ELR (cell line): ENCODE data around the gene NUP58.

Experiments
- DNase-seq: peaks from one replicate; pipeline ENCODE4 v3.0.0-alpha.2; 2015; ENCODE audit warnings: low read depth

NUP58 gene, protein sequence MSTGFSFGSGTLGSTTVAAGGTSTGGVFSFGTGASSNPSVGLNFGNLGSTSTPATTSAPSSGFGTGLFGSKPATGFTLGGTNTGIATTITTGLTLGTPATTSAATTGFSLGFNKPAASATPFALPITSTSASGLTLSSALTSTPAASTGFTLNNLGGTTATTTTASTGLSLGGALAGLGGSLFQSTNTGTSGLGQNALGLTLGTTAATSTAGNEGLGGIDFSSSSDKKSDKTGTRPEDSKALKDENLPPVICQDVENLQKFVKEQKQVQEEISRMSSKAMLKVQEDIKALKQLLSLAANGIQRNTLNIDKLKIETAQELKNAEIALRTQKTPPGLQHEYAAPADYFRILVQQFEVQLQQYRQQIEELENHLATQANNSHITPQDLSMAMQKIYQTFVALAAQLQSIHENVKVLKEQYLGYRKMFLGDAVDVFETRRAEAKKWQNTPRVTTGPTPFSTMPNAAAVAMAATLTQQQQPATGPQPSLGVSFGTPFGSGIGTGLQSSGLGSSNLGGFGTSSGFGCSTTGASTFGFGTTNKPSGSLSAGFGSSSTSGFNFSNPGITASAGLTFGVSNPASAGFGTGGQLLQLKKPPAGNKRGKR

GRCh38 chr13:25301347-25302113, at the start of gene NUP58:
Gene NUP58 (plus strand): TSS chr13:25301625. CDS start chr13:25301774, 149 bp downstream.
- DNase-seq: peak; percentile 95

- no peak for DNase-seq
Measured at GRCh38 chr13:25252225-25252624, 49.2 kb upstream of the NUP58 start.

GRCh38 chr13:25252752-25253151, 48.7 kb upstream of the NUP58 start:
- DNase-seq: no peak

DNA sequence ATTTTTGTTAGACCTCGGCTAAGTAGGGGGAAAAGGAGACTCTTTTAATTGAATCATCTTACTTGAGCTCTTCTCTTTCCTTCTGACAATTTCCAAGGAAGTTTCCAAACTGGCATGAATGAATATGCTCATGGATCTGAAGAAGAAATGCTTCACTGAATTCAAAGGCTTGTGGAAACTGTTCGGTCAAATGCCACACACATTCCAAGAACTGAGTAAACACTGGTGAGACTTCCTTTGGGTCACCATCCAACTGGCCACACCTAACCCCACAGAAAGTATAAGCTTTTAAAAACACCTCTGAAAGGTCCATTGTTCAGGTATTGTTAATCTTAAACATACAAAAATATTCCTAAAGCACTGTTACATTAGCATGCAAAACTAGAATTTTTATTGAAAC, 47.7 kb upstream of the NUP58 start:
- no peak for DNase-seq

DNA sequence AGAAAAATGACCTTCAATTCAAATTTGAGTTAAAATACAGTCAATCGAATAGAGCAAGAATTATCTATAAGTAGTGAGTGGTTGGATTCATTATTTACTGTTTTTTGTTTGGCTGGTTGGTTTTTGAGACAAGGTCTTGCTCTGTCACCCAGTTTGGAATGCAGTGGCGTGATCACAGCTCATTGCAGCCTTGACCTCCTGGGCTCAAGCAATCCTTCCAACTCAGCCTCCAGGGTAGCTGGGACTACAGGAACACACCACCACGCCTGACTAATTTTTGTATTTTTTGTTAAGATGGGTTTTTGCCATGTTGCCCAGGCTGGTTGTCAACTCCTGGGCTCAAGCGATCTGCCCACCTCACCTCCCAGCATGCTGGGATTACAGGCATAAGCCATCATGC, 39.2 kb upstream of the NUP58 start:
- no peak for DNase-seq

GRCh38 chr13:25266706-25267105, 34.7 kb upstream of the NUP58 start:
- DNase-seq: no peak

DNA sequence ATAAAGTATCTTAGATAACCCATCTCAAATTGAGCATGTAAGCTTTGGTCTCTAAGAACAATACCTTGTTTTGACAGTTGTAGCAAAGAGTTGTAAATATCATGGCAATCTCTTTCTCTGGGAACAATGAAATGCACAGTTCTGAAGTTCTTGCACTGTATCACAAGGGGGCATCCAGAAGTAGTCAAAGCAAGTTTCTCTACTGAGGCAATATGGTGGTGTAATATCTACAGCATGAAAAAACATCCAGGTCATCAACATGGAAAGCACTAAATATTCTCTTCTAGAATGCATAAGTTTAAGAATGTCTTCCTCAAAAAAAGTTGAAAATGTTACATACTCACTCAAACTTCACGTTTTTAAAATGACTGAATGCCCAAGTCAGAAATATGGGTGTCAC, 33.7 kb upstream of the NUP58 start:
- DNase-seq: peak; percentile 37

DNA sequence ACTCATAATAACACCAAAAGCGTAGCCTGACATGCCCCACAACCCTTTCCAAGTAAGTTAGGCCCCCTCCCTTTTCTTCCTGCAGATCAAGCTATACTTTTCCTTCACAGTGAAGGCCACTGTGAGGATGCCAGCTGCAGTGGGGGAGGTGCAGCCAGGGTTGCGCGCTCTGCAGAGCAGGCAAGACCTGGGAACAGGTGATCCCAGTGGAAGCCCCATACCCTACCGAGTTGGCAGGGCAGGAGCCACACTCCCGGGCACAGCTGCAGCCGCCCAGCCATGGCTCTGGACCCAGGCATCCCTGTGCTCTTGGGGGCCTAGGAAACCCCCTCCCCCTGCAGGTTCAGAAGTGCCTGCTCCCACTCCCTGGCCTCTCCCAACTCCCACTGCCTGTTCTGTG, 32.9 kb upstream of the NUP58 start:
- no peak for DNase-seq

GRCh38 chr13:25276748-25277147, 24.7 kb upstream of the NUP58 start:
- peak; percentile 82 for DNase-seq

DNA sequence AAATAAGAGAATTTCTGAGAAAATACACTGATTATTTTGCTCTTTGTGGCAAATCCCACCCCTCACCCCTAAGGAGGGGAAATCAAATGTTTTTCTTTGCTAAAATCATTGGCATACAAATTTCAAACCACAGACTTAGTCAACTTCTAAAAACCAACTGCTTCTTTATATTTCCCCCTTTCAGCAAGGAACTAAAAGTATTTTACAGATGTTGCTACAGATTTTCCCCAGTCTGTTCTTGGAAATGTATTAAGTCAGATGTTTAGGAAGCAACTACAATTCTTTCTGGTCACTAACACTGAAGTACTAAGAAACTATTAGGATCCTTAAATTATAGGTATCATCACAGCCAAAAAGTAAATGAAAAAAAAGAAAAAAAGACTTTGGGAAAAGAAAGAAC, 21.0 kb upstream of the NUP58 start:
- no peak for DNase-seq

DNA sequence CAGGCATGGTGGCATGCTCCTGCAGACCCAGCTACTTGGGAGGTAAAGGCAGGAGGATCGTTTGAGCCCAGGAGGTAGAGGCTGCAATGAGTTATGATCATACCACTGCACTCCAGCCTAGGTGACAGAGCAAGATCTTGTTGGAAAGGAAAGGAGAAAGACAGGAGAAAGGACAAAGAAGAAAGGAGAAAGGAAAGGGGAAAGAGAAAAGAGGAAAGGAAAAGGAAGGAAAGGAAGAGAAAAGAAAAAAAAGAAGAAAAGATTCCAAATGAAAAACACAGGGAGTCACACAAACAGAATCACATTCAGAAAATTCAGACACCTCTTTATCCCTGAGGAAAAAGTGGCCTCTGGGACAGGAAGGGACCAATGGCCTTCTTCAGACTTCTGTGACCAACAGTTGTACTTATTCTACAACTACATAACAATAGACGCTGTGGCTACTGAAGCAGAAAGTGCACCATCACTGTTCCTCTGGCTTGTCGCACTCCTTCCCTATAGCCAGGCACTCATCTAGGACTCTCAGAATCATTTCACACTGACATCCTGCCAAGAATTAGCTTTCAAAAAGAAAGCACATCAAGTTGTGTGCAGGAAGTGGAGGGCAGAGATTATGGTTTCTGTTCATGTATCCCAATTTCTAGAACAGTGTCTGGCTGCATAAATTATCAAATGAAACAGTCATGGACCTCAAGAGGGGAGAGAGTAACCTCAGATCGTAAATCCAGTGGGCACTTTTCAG, 20.1 kb upstream of the NUP58 start:
- no peak for DNase-seq

- DNase-seq: no peak
Measured at GRCh38 chr13:25281935-25282332, 19.5 kb upstream of the NUP58 start.

DNA sequence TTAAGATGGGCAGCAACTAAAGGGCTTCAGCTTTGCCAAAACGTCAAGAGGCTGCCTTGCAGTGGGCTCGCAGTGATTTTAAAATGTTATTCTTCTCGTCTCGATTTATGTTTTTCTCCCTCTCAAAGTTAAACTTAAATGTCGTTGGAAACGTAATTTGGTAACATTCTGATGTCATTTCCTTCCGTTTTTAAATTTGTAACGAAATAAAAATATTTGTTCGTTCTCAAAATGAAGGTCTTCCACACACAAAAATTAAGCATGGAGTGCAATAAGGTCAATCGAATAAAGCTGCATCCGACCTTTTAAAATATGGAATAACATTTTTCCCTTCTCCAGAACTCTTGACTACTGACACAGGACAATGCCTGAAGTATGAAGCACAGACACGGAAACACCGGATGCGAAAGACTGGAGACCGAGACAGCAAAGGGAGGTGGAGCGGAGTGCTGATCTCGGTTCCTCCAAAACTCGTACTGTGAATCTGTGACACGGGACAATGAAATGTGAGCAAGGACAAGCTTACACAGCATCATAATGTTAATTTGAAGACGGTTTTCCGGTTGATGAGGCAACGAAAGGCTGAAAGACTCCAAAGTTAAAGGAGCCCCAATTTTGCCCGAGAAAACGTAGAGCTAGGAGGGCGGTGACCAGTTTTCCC, 15.0 kb upstream of the NUP58 start:
- DNase-seq: peak; percentile 72

DNA sequence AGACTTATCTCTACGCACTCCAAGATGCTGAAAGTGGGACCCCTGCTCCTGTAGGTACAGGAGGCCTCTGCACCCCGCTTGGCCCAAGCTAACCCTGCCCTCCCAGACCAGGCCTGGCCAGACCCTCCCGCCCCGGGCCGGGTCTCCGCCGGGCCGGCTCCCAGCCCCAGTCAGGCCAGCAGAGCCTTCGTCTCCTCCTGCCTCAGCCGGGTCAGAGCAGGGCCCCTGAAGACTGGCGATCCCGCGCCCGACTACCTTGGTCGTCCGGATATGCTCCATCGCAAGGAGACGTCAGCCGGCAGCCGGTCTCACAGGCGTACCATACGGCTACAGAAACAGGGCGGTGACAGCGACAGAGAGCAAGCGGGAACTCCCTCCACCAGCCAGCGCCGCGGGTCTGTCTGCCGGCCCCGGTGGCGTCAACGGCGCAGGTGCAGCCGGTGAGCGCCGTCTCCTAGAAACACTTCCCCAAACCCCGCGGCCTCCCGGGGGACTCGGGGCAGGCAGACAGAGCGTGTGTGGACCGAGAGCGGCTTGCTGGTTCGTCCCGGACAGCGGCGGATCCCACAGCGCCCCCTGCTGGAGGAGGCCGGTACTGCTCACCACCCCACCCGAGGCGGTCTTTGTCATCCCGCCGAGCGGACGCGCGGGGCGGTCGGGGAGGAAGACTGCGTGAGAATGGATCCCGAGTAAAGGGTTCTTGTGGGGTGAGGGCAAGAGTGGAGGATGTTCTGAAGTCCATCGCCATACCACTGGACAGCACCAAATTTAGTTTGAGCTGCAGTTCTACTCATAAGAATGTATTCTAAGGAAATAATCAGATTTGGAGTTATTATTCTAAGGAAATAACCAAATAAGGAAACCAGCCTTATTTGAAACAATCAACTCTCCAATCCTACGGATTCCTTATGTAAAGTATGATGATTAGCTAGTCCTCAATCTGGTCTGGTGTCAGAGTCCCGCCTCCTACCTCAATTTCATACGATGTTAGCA, 14.2 kb upstream of the NUP58 start, which contains the start of gene MTMR6:
Gene MTMR6, minus strand, starts transcription at position 520 of the 993 bp plus-strand sequence. Its CDS starts 241 bp downstream, at position 279.
- peak; percentile 84 for DNase-seq

DNA sequence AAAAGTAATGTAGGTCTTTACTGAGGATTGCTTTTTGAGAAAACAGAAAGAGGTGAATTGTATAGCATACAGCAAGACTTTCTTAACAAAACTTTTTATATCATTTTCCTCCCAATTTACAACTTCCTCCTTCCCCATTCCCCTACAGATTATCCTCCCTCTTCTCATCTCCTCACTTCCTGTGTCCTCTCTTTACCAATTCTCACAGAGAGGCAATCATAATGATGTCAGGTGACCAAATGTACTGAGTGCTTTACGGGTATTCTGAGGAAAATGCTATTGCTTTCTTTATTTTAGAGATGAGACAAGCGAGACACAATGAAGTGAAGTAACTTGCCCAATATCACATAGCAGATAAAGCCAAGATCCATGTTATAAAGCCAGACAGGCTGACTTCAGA, 12.5 kb upstream of the NUP58 start:
- DNase-seq: no peak

DNA sequence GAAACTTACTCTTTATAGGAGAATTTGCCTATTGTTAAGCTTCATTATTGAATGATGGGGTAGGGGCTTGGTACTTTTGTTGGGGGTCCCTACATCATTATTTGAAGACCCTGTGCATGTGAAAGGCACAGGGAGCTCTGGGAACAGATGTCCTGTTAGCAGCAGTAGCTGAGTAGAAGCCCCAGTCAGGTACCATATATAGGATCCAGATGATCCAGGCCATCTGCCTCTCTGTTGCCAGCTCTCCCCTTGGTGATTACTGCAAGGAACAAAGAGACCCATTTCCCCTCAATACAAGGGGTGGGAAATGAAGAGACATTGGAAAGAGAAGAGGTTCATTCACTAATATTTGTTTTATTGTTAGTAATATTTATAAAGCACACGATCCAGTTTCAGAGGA, 9.7 kb upstream of the NUP58 start:
- no peak for DNase-seq

DNA sequence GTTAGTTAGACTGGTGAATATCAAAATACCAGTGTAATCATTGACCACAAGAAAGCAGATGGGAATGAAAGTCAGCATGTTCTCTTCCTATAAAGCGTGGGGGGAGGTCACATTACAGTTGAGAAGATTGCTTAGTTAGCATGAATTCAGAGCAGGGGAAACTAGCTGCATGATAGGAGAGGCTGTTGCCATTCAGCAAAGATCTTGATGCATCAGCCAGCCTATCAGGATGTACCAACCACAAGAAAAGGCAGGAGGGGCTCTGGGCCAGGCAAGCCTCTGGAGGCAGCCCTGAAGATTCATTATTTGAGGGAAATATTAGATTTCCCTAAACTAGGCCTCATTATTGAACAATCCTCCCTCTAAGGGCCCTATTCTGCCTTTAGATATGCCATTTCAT, 9.1 kb upstream of the NUP58 start:
- DNase-seq: peak; percentile 38

GRCh38 chr13:25295228-25295627, 6.2 kb upstream of the NUP58 start:
- no peak for DNase-seq

DNA sequence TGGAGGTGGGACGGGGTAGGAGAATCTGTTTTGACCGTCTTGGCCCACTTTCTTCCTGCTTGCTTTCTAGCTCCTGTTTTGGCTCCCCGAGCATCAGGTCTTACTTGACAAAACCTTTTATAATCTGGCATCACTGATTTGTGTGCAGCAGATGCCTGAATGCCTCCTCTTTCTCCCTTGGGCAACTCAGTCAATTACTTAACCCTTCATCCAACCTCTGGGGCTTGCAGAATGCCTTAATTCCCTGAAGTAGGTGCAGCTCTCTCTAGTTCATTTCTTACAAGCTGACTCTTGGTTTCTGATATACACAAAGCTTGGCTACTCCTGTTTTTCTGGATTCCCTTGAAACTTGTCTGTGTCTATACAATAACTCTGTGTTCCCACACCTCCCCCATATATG, 5.7 kb upstream of the NUP58 start:
- no peak for DNase-seq

DNA sequence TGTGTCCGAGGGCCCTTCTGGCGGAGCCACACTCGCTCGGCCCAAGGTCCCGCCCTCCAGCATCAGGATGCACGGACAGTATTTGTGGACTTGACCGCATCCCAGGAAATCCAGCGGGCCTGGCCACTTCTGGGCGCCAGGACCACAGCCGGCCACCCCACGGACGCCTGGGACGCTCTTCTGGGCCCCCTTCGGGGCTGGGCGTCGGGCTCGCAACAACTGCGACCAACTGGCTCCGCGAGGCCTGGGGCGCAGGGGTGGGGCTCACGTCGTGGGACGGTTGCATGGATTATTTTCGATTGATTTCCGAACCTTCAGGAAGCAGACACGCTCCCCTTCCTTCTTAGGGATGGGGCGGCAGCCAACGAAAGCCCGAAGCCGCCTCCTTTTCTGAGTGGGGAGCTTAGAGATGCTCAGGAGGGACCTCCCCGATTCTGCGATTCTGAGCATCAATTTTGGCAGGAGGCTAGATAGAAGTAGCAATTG, 521 bp upstream of the NUP58 start:
- DNase-seq: no peak
